Activated naive CD8-positive, alpha-beta T cell treated with anti-CD3 and anti-CD28 coated beads, Interleukin-2, amount 10 ng/mL, durations not matched to agents 7 days and 5 days (primary cell): ENCODE data around the gene SEMA4C. TPM values are rescaled to one million over a fixed set of nuclear protein-coding genes. Genes with fewer than 3 reads are reported as not detected.

Experiments used
- ATAC-seq: fragments of 150-1000 bp; cut with Tn5 transposase; one replicate; pipeline ENCODE4 v1.10.0; 2021; ENCODE audit warnings: low read depth, moderate library complexity
- POLR2A ChIA-PET: fragments of 350-600 bp; sonication (Branson Sonifier 250); formaldehyde crosslinking; loops from one replicate; lab custom pipeline; 2021; ENCODE audit warnings: antibody characterized with exemption; lab: Charles Lee
- DNase-seq: peaks from one replicate; pipeline ENCODE4 v3.0.0; 2021
- H3K27ac Mint-ChIP-seq: one replicate; pipeline ENCODE4 v1.8.0; 2022; ENCODE audit warnings: mild to moderate bottlenecking, mixed read lengths
- H3K27me3 Mint-ChIP-seq: one replicate; pipeline ENCODE4 v1.8.0; 2022; ENCODE audit warnings: mild to moderate bottlenecking, moderate library complexity, mixed read lengths
- H3K36me3 Mint-ChIP-seq: one replicate; pipeline ENCODE4 v1.8.0; 2021; ENCODE audit warnings: mild to moderate bottlenecking, mixed read lengths
- H3K4me1 Mint-ChIP-seq: one replicate; pipeline ENCODE4 v1.8.0; 2021; ENCODE audit warnings: mixed read lengths
- H3K4me3 Mint-ChIP-seq: one replicate; pipeline ENCODE4 v1.8.0; 2022; ENCODE audit warnings: mild to moderate bottlenecking, moderate library complexity, mixed read lengths
- H3K9me3 Mint-ChIP-seq: one replicate; pipeline ENCODE4 v1.8.0; 2021; ENCODE audit warnings: mixed read lengths
- total RNA-seq, 2 experiments: library from RNA; stranded (reverse); gene quantifications; one replicate each; pipeline ENCODE4 v1.2.3, GENCODE V29; 2021

The SEMA4C gene
- total RNA-seq, 2 experiments from 2014 or later = 28.8 to 30.6 TPM

DNA sequence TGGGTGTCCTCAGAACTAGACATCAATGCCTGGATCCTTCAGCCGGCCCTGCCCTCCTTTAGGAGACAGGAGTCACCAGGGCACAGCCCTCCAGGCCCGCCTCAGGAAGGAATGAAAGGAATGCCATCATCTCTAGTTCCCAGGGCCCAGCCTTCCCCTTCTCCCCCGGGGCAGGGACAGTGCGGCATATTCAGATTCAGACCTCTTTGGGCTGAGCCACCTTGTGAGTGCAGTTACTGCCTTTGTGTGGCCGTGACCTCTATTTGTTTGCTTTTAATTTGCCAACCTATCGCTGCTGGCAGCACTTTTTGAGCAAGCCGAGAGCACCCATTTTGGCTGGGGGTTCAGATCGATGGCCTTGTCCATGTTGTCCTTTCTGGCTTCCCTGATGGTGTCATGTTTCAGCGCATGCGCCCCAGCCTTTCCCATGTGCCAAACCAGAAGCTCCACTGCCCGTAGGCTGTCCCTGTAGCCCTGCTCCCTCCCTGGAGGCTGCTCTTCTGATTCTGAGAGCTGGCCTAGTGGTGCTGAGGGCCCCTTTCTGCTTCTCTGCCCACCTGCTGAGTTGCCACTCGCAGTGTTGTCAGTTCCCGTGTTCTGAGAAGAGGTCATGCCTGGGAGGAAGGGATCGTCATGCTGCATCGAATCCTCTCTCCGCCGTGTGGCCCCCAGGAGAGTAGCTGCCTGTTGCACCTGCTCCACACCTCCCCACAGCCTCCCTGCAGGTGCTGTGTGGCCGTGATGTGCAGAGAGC lies 36.9 kb downstream of the SEMA4C start:
- Mint-ChIP-seq H3K4me1 (no peaks in the 10 kb centered on the region), H3K27me3 (no peaks in the 10 kb centered on the region), H3K36me3 (peaks cover 13% of the 10 kb centered on the region), H3K27ac (no peak overlapping the region), H3K4me3 (no peak overlapping the region), H3K9me3 (no peaks in the 10 kb centered on the region)
- ATAC-seq (no peak), DNase-seq (no peak)
- POLR2A ChIA-PET = no interaction called here

DNA sequence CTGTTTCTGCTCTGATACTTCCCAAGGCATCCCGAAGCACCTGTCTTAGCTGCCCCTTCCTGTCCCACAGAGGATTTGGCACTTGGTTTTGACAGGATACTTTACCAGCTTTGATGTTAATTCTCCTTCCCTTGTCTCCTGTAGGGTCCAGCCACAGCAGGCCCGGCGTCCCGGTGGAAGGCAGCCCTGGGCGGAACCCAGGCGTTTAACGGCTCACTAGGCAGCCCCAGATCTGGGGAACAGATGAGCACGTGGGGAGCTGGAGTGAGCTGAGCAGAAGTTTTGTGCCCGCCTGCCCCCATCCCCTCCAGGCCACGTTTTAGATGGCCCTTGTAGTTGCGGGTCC lies 37.5 kb downstream of the SEMA4C start:
- Mint-ChIP-seq H3K36me3 (peaks cover 13% of the 10 kb centered on the region), H3K27ac (no peak overlapping the region)
- POLR2A ChIA-PET = no interaction called here

DNA sequence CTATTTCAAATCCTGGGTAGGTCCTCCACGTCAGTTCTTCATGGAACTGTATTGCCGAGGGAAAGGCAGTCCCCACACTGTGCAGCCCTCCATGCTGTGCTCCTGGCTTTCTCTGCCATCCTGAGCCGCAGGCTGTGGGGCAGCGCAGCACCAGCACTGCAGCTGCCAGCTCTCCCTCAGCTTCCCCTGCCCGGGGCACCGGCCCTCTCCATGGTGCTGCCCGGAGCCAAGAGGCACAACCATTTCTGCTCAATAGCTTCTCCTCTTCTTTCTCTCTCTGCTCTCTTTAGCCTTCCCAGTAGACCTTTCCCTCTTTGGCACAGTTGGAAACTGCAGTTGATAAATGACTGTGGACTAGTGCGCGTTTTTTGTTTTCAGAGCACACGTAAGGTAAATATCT lies 38.2 kb downstream of the SEMA4C start:
- ATAC-seq = no peak
- Mint-ChIP-seq H3K9me3 (no peaks in the 10 kb centered on the region), H3K27me3 (no peaks in the 10 kb centered on the region), H3K27ac (no peak overlapping the region), H3K4me3 (no peak overlapping the region), H3K4me1 (no peaks in the 10 kb centered on the region), H3K36me3 (peaks cover 13% of the 10 kb centered on the region)
- DNase-seq = no peak
- POLR2A ChIA-PET = no interaction called here

More for the DNA sequence above, 37.5 kb downstream of the SEMA4C start:
- no peaks in the 10 kb centered on the region for H3K27me3 Mint-ChIP-seq
- H3K4me1 Mint-ChIP-seq = no peaks in the 10 kb centered on the region
- no peak for ATAC-seq
- no peaks in the 10 kb centered on the region for H3K9me3 Mint-ChIP-seq
- H3K4me3 Mint-ChIP-seq = no peak overlapping the region
- DNase-seq = no peak

DNA sequence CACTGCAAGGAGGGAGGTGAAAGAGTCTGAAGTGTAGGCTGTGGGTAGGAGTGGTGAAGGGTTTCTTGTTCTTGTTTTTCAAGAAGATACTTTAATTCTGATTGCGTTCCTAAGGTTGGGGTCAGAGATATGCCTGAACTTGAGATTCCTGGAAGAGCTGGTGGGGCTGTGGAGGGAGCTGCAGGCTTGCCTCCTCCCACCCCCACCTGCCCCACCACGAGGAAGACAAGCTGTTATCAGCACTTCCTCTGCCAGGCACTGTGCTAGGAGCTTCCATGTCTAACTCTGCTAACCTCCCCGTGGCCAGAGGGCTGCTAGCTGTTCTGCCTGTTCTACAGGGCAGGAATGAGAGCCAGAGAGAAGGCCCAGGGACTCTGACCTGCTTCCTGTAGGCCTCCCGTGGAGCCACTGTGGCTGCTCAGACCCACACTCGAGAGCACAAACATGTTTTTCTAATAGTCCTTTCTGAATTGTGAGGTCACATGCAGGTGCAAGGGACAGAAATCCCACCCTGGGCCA lies 39.8 kb downstream of the SEMA4C start:
- Mint-ChIP-seq H3K27me3 (no peaks in the 10 kb centered on the region), H3K4me3 (no peak overlapping the region), H3K4me1 (no peaks in the 10 kb centered on the region), H3K36me3 (peaks cover 11% of the 10 kb centered on the region), H3K27ac (no peak overlapping the region), H3K9me3 (no peaks in the 10 kb centered on the region)
- POLR2A ChIA-PET = interaction anchor here (0.5 kb wide), 1 partner anchor 65 kb away, joined by 3 read pairs; no protein-coding TSS in a partner anchor
- ATAC-seq (no peak), DNase-seq (no peak)

DNA sequence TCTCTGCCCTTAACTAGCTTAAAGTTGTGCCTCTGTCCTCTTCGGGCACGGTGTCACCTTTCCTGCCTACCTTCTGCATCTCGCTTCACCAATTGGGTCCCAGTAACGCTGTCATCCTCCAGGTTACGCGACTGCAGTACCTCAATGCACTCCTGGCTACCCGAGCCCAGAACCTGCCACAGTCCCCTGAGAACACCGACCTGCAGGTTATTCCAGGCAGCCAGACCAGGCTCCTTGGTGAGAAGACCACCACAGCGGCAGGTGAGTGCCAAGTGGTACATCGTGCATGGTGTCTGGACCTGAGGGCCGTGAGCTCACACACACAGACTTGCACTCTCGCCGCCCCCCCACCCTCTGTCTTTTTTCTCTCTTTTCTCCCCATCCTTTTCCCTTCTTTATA lies 41.0 kb downstream of the SEMA4C start:
- POLR2A ChIA-PET = no interaction called here
- no peak for ATAC-seq
- H3K4me1 Mint-ChIP-seq = no peaks in the 10 kb centered on the region

DNA sequence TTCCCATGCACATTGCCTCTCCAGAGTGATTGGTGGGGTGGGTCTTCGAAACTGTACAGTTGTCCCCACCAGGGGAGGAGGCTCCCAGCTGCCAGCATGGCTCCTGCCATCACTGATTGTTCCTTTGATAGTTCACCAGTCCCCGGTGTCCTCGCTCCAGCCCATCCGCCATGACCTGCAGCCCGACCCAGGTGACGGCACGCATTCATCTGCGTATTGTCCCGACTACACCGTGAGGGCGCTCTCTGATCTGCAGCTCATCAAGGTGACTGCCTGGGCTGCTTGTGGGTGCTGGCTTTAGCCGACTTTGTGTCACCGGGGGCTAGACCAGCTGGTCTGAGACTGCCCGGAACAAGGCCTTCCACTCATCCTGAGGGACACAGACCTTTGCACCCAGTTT lies 41.4 kb downstream of the SEMA4C start:
- DNase-seq (no peak), ATAC-seq (no peak)
- Mint-ChIP-seq H3K27ac (no peak overlapping the region), H3K4me1 (no peaks in the 10 kb centered on the region), H3K27me3 (no peaks in the 10 kb centered on the region), H3K9me3 (no peaks in the 10 kb centered on the region), H3K4me3 (no peak overlapping the region), H3K36me3 (peaks cover 6% of the 10 kb centered on the region)
- POLR2A ChIA-PET = no interaction called here

More for the DNA sequence above, 41.0 kb downstream of the SEMA4C start:
- DNase-seq = no peak
- Mint-ChIP-seq H3K27ac (no peak overlapping the region), H3K9me3 (no peaks in the 10 kb centered on the region), H3K36me3 (peaks cover 6% of the 10 kb centered on the region), H3K27me3 (no peaks in the 10 kb centered on the region), H3K4me3 (no peak overlapping the region)

DNA sequence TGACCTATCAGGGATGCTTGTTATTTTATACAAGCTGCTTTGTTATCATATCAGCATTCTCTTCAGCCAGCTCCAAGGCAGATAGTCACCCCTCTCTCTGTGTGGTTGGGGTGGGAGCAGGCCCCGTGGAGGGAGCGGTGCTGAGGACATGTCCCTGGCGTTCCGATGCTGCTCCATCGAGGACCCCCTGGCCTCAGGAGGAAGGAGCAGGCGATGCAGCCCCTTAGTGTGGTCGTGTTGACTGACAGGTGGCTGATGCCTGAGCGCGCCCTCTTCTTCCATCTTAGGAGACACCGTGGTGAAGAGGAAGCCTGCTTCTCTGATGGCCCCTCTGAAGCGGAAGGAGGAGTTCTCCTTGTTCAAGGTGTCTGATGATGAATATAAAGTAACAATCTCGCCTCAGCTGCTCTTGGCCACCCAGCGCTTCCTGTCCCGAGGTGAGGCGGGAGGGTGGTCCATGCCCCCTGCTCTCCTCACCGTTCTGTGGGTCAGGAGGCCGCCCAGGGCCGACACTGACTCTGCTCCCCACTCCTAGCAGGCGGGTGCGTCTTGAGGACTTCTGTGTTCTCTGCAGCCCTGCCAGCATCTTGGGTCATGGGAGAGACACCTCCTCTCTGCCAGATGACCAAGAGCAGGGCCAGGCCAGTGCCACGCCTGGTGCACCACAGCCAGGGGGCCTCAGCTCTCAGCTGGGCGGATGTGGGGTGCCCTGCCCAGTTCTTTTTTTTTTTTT lies 43.2 kb downstream of the SEMA4C start:
- H3K27ac Mint-ChIP-seq = no peak overlapping the region
- no peak overlapping the region for H3K4me3 Mint-ChIP-seq
- peaks cover 6% of the 10 kb centered on the region for H3K36me3 Mint-ChIP-seq
- H3K27me3 Mint-ChIP-seq = no peaks in the 10 kb centered on the region
- DNase-seq = no peak
- ATAC-seq = no peak
- POLR2A ChIA-PET = no interaction called here
- peaks cover 2% of the 10 kb centered on the region for H3K4me1 Mint-ChIP-seq
- no peaks in the 10 kb centered on the region for H3K9me3 Mint-ChIP-seq

DNA sequence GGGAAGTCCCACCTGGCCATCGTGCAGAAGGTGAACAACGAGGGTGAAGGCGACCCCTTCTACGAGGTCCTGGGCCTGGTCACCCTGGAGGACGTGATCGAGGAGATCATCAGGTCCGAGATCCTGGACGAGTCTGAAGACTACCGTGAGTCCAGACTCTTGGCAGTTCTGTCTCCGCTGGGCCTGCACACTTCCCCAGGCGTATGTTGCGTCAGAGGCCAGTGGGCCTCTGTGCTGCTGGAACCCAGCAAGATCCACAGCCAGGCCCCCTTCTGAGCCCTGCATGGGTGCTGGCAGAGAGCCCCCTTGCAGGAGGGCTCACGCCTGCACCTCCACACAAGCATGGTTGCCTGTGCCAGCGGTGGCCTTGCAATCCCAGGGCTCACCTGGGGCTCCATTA lies 44.8 kb downstream of the SEMA4C start:
- Mint-ChIP-seq H3K4me1 (peaks cover 15% of the 10 kb centered on the region), H3K27ac (no peak overlapping the region), H3K27me3 (no peaks in the 10 kb centered on the region), H3K36me3 (peaks cover 12% of the 10 kb centered on the region), H3K9me3 (no peaks in the 10 kb centered on the region), H3K4me3 (no peak overlapping the region)
- ATAC-seq (no peak), DNase-seq (no peak)
- POLR2A ChIA-PET = no interaction called here

DNA sequence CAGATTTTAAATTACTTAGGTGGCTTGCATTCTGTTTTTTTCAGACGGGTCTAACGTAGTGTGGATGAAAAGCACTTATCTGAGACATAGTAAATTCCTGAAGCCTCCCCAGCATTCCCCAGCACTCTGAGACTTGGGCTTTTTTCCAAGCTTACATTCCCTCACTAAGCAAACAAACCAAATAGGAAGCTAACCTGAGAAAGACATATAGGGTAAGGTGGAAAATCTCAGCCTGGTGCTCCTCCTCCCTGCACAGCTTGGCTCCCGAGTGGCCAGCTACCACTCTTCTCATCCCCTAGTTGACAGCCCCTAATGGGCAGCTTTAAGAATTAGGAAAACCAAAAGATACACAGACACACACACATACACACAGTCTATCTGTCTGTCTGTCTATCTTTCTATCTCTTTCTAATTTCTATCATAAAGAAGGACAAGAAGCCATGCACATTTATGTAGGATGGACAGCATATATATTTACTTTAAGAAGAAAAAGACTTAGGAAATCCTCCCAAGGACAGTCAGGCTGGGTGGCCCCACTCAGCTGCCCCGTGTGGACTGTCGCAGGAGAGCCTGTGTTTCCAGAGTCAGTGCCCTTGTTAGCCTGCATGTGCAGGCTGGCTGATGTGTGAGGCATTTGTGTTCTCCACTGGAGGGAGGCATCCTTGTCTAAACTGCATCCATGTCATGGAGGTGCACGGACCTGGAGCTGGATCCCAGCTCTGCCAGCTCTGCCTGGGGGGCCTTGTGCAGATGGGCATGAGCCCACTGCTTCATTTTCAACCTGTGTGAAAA lies 45.6 kb downstream of the SEMA4C start:
- POLR2A ChIA-PET = interaction anchor here (0.6 kb wide), 1 partner anchor 44 kb away, joined by 3 read pairs; no protein-coding TSS in a partner anchor
- ATAC-seq (no peak), DNase-seq (no peak)
- Mint-ChIP-seq H3K4me3 (no peak overlapping the region), H3K9me3 (no peaks in the 10 kb centered on the region), H3K27me3 (no peaks in the 10 kb centered on the region), H3K36me3 (peaks cover 11% of the 10 kb centered on the region), H3K27ac (no peak overlapping the region), H3K4me1 (peaks cover 21% of the 10 kb centered on the region)

DNA sequence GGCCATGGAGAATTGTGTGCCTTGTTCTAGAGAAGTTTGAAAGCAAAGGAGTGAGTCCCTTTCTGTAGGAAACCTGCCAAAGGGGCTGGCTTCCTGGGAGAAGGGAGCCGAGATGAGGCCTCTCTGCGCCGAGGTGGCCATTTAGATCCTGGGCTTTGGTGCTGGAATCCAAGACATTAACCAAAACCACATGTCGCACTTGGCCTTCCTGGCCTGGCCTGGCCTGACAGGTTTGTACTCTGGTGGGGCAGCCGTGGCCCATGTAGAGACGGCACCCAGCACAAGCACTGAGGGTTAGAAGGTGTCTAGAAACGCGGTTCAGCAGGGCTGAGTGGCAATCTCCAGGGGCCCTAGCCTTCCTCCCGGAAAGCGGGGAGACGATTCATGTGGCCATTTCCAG lies 46.7 kb downstream of the SEMA4C start:
- H3K9me3 Mint-ChIP-seq = no peaks in the 10 kb centered on the region
- DNase-seq (no peak), ATAC-seq (no peak)
- H3K4me3 Mint-ChIP-seq = no peak overlapping the region
- peaks cover 32% of the 10 kb centered on the region for H3K4me1 Mint-ChIP-seq
- H3K27ac Mint-ChIP-seq = no peak overlapping the region
- POLR2A ChIA-PET = no interaction called here
- peaks cover 13% of the 10 kb centered on the region for H3K36me3 Mint-ChIP-seq
- no peaks in the 10 kb centered on the region for H3K27me3 Mint-ChIP-seq

DNA sequence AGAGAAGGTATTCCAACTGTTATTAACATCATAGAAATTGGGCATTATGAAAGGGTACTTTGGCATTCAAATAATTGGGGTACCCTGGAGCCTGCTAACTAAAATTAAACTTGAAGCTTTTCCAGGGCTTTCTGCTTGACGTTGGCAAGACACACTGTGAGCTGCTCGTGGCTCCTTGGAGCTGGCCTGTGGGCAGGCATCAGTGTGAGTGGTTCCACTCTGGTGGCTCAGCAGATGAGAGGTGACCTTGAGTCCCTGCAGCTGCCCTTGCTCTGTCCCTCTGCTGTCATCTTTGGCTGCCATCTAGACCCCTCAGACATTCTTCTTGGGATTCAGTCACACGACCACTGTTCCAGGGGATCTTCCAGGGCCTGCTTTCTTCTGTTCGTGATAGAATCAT lies 47.1 kb downstream of the SEMA4C start:
- H3K27ac Mint-ChIP-seq = no peak overlapping the region
- POLR2A ChIA-PET = interaction anchor here (1.0 kb wide), 1 partner anchor 28 kb away, joined by 3 read pairs; no protein-coding TSS in a partner anchor
- no peak overlapping the region for H3K4me3 Mint-ChIP-seq
- DNase-seq (no peak), ATAC-seq (no peak)
- no peaks in the 10 kb centered on the region for H3K27me3 Mint-ChIP-seq
- H3K4me1 Mint-ChIP-seq = peaks cover 35% of the 10 kb centered on the region
- no peaks in the 10 kb centered on the region for H3K9me3 Mint-ChIP-seq
- peaks cover 13% of the 10 kb centered on the region for H3K36me3 Mint-ChIP-seq

DNA sequence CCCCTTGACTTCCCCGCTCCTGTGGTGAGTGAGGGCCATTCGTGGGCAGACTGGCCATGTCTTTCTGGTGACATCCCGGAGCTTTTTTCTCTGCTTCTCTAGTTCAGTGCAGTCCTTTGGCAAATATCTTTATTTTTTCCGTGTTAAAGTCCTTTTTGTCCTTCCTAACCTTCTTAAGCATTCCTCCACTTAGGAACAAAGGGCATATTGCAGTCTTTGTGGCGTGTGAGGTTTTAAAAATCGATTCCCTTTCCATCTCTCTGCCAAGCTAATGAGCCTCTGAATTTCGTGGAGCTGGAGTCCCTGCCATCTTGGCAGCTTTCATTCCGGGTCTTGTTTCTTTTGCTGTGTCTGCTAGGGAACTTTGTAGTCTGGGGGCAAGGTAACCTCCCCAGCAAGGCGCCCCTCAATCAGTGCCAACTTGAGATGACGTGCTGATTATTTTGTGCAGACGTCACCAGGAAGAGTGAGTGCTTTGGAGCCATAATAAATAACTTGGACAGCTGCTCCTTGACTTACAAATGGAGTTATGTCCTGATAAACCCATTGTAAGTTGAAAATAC lies 48.7 kb downstream of the SEMA4C start:
- POLR2A ChIA-PET = interaction anchor here (0.8 kb wide), 1 partner anchor 36 kb away, joined by 3 read pairs; no protein-coding TSS in a partner anchor
- no peak overlapping the region for H3K4me3 Mint-ChIP-seq
- no peaks in the 10 kb centered on the region for H3K9me3 Mint-ChIP-seq
- peaks cover 15% of the 10 kb centered on the region for H3K36me3 Mint-ChIP-seq
- ATAC-seq = no peak
- peaks cover 40% of the 10 kb centered on the region for H3K4me1 Mint-ChIP-seq
- no peaks in the 10 kb centered on the region for H3K27me3 Mint-ChIP-seq
- H3K27ac Mint-ChIP-seq = no peak overlapping the region
- DNase-seq = no peak
